ENCODE data around the gene FARP2.

GRCh38 chr2:241308267-241308666 lies 47.8 kb upstream of the FARP2 start:
- TF ChIP-seq YY1 (IDR thresholded peaks at IDR 0.05; ENCODE audit: insufficient read depth, insufficient read length) (no peak), SUZ12 (IDR thresholded peaks at IDR 0.05; ENCODE audit: extremely low read depth, insufficient read depth, insufficient read length) (no peak), ZNF274 (IDR thresholded peaks at IDR 0.05; ENCODE audit: low read depth, low read length) (no peak)

Measured in NT2/D1 (cell line).